Kidney epithelial cell (primary cell): ENCODE results near the gene ETNK1. TPM values are rescaled to one million over a fixed set of nuclear protein-coding genes. Genes with fewer than 3 reads are reported as not detected.

Experiments
- DNase-seq: peaks from one replicate; pipeline ENCODE4 v3.0.0-alpha.2; 2010; ENCODE audit warnings: low read depth
- H3K27me3 ChIP-seq: 2 replicates; pipeline ENCODE4 v1.6.0; 2011; ENCODE audit warnings: low read length; ENCODE audit not compliant: control insufficient read depth, insufficient read depth
- H3K36me3 ChIP-seq: 2 replicates; pipeline ENCODE4 v1.5.1; 2011; ENCODE audit warnings: low read length; ENCODE audit not compliant: control insufficient read depth, insufficient read depth
- H3K4me3 ChIP-seq: 2 replicates; pipeline ENCODE4 v1.5.1; 2011; ENCODE audit warnings: low read depth, mild to moderate bottlenecking, control low read depth, low read length
- total RNA-seq: library from RNA; depleted of rRNA; stranded (reverse); fragments of >200 nt; gene quantifications from 2 replicates; pipeline ENCODE4 v1.2.3, GENCODE V29; 2015
- TF ChIP-seq, protein P1 (sequence below): IDR thresholded peaks from 2 replicates; pipeline ENCODE4 v1.5.1; 2011; ENCODE audit warnings: mild to moderate bottlenecking, moderate library complexity, low read length, control low read depth, inconsistent platforms; ENCODE audit not compliant: insufficient read depth, poor library complexity, severe bottlenecking

ETNK1 gene
- total RNA-seq, 1 donor from 2014 or later = 27.4 TPM

DNA sequence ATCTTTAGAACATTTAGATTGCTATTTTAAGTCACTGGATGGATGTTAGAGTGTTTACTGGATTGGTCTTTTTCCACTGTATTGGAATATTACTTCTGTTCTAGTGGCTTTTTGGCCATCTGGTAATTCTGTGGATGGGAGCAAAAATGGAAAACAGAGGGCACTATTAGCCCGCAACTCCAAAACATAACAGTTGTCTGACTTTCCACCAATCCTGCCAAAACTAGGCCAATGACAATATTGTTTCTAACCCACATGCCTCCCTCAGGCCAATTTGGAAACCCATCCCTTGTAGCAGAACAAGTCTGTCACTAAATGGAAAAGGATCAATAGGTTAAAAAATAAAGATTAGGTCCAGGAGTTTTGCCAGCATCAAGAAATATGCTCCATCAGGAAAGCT is 97.8 kb downstream of the ETNK1 start:
- DNase-seq = no peak
- no peaks in the 10 kb centered on the region for H3K27me3 ChIP-seq
- TF ChIP-seq, protein P1, sequence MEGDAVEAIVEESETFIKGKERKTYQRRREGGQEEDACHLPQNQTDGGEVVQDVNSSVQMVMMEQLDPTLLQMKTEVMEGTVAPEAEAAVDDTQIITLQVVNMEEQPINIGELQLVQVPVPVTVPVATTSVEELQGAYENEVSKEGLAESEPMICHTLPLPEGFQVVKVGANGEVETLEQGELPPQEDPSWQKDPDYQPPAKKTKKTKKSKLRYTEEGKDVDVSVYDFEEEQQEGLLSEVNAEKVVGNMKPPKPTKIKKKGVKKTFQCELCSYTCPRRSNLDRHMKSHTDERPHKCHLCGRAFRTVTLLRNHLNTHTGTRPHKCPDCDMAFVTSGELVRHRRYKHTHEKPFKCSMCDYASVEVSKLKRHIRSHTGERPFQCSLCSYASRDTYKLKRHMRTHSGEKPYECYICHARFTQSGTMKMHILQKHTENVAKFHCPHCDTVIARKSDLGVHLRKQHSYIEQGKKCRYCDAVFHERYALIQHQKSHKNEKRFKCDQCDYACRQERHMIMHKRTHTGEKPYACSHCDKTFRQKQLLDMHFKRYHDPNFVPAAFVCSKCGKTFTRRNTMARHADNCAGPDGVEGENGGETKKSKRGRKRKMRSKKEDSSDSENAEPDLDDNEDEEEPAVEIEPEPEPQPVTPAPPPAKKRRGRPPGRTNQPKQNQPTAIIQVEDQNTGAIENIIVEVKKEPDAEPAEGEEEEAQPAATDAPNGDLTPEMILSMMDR = no peak
- no peak overlapping the region for H3K4me3 ChIP-seq
- no peaks in the 10 kb centered on the region for H3K36me3 ChIP-seq

DNA sequence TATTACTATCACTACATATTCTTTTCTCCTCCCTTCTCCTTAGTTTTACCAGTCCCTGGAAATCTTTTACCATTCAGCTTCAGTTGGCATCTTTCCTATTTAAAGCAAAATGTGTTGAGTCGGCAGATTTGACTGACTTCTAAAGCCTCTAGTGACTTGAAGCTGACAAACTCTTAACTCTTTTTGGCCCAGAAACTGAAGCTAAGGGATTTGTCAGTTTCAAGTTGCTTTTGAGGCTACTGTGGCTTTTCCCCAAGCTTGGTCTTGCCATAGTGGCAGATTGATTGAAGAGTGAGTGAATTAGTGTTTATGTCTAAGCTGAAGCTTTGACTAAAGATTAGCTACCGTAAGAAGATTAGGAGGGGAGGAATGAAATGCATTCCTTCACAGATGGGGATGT is 104.0 kb downstream of the ETNK1 start:
- Histone ChIP-seq H3K4me3 (no peak overlapping the region), H3K36me3 (no peaks in the 10 kb centered on the region), H3K27me3 (no peaks in the 10 kb centered on the region)
- TF ChIP-seq, protein P1 = no peak
- DNase-seq = no peak

DNA sequence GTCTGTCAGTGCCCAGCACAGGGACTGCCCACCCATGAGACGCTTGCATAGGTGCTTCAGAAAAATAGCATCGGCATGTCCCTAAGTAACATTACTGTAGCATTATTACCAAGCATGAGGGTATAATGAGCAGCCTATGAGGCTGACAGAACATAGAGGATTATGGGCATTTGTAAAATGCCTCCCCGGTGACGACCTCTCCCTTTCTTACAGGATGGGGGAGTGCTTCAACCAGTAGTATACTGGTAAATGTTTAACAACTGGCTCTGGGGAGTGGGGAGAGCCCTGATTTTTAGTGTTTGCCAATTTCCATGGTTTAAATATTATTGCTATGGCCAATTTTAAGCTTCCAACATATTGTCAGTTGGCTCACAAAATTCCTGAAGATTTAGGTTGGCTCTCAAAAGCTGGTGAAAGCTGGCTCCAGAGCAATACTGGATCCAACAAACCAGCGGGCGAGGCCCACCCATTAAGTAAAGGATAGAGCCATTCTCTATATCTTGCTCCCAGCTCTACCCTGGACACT is 104.5 kb downstream of the ETNK1 start:
- no peaks in the 10 kb centered on the region for H3K36me3 ChIP-seq
- no peak for DNase-seq
- no peaks in the 10 kb centered on the region for H3K27me3 ChIP-seq
- TF ChIP-seq, protein P1 = no peak
- H3K4me3 ChIP-seq = no peak overlapping the region

DNA sequence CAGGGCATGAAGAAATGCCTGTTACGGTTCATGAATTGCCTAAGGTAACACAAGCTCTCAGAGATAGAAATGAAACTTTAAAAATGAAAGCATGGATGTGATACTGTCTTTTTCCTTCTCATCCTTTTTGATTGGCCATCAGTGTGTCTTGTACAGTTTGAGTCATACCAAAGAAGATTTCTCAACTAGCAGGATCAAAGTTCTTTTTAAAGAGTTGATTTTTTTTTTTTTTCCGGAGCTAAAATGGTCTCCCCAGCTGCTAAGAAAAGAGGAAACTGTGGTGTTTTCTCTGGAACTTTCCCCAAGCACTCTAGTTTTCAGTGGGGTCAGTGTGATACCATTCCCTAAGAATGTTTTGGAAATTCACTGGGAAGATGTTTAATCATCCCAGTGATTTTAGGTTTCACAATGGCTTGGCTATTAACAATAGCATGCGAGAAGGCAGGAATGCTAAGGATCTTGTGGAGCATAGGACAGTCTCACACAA is 105.0 kb downstream of the ETNK1 start:
- peak; percentile 67 for DNase-seq
- Histone ChIP-seq H3K36me3 (no peaks in the 10 kb centered on the region), H3K4me3 (no peak overlapping the region), H3K27me3 (no peaks in the 10 kb centered on the region)
- TF ChIP-seq, protein P1 = no peak

DNA sequence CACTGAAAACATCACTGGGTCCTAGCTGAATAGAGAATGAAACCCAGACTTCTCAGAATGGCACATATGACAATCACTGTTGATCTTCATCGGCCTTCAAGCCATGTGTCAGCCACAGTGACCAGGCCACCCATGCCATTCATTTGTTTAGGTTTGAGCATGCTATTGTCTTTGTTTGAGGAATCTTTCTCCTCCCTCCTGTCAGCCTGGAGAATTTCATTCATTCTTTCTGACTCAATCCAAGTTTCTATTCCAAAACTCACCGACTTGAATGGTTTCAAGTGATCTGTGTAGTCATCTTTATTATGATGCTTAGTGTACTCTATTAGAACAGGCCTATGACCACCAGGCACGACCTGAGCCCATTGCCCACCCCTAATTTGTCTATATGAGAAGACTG is 106.3 kb downstream of the ETNK1 start:
- no peak for DNase-seq
- TF ChIP-seq, protein P1 = no peak
- H3K27me3 ChIP-seq = no peaks in the 10 kb centered on the region
- no peak overlapping the region for H3K4me3 ChIP-seq
- H3K36me3 ChIP-seq = no peaks in the 10 kb centered on the region

DNA sequence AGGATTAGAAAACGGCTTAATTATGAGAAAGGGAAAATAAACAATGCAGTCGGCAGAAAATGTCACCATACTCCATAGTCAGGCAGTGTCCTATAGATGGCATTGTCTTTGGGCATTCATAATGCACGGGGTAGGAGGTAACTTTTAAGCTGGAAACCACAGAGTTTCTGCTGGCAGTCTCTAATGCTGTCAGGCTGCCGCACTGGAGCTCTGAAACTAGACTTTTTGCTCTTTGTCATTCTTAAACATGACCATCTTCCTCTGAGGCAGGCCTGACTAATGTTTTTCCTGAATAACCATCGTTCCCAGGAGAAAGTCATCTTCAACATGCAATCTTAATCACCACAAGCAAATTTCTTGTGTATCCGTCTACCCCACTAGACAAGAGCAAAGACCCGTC is 108.8 kb downstream of the ETNK1 start:
- Histone ChIP-seq H3K36me3 (no peaks in the 10 kb centered on the region), H3K4me3 (no peak overlapping the region), H3K27me3 (no peaks in the 10 kb centered on the region)
- DNase-seq = no peak
- TF ChIP-seq, protein P1 = no peak
